Fibroblast of pulmonary artery (primary cell): ENCODE results near the gene FGR.

Source experiments
- DNase-seq: peaks from one replicate; pipeline ENCODE4 v3.0.0-alpha.2; 2010; ENCODE audit warnings: low read depth
- H3K4me3 ChIP-seq: replicated peaks from 2 replicates; pipeline ENCODE4 v1.5.1; 2011; ENCODE audit warnings: low read depth, mild to moderate bottlenecking, control low read depth, low read length, moderate library complexity
- TF ChIP-seq, protein P1 (sequence below): IDR thresholded peaks from 2 replicates; pipeline ENCODE4 v1.5.1; 2011; ENCODE audit warnings: mild to moderate bottlenecking, control low read depth, low read length, inconsistent platforms; ENCODE audit errors: missing control alignments

Gene FGR

DNA sequence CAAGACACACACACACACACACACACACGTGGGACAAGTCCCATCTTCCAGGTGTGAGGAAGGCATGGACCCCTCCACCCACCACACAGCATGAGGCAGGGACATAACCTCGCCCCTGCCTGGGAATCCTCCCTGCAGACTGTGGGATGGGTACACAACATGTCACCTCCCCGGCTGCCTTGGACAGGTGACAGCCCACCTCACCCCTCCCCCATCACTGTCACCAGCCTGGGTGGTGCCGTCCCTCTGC is 71.7 kb downstream of the FGR start:
- TF ChIP-seq, protein P1, sequence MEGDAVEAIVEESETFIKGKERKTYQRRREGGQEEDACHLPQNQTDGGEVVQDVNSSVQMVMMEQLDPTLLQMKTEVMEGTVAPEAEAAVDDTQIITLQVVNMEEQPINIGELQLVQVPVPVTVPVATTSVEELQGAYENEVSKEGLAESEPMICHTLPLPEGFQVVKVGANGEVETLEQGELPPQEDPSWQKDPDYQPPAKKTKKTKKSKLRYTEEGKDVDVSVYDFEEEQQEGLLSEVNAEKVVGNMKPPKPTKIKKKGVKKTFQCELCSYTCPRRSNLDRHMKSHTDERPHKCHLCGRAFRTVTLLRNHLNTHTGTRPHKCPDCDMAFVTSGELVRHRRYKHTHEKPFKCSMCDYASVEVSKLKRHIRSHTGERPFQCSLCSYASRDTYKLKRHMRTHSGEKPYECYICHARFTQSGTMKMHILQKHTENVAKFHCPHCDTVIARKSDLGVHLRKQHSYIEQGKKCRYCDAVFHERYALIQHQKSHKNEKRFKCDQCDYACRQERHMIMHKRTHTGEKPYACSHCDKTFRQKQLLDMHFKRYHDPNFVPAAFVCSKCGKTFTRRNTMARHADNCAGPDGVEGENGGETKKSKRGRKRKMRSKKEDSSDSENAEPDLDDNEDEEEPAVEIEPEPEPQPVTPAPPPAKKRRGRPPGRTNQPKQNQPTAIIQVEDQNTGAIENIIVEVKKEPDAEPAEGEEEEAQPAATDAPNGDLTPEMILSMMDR: no peak
- no peak for DNase-seq
- no peak overlapping the region for H3K4me3 ChIP-seq

DNA sequence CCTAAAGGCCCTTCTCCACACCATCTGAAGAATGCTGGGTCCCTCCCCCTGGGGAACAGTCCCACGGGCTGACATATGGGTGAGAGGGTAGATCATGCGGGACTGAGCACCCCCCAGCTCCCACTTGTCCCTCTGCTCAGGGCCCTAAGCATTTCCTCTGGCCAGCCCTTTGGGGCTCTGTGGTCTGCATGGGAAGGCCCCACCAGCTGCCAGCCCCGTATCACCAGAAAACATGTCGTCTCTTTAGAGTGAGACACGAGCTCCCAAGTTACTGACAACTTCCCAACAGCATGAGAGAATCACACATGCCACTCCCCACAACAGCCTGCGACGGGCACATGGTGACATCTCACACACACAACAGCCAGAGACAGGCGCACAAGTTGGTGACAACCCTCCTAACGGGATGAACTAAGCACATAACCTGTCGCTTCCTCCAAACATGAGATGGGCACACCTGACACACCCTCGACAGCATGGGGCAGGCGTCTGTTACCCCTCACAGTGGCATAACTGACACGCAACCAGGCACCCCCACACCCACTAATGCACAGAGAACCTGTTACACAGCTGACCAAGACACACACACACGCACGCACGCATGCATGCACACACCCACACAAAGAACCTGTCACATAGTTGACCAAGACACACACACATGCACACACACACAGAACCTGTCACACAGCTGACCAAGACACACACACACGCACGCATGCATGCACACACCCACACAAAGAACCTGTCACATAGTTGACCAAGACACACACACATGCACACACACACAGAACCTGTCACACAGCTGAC is 72.2 kb downstream of the FGR start:
- TF ChIP-seq, protein P1: no peak
- DNase-seq: no peak
- no peak overlapping the region for H3K4me3 ChIP-seq
